NOMO-1 treated with DMSO at 0.1 percent for 48 hours (cell line): ENCODE data around the gene TEAD3.

Source experiments
- DNase-seq: peaks from one replicate; lab custom pipeline; 2025; ENCODE audit not compliant: unreplicated experiment; lab: John Stamatoyannopoulos, UW

TEAD3 gene

GRCh38 chr6:35427435-35427834, 69.4 kb downstream of the TEAD3 start:
- DNase-seq, result no peak

- DNase-seq, result peak; percentile 75
Measured at GRCh38 chr6:35426074-35426473, 70.8 kb downstream of the TEAD3 start.

GRCh38 chr6:35425284-35425683, 71.6 kb downstream of the TEAD3 start:
- DNase-seq, result no peak
